RWPE2 (cell line): Measurements from ENCODE around the gene ZNF674.

Experiments used
- ATAC-seq: fragments of 200-7000 bp; cut with Tn5 transposase; 3 replicates; pipeline ENCODE4 v1.9.1; 2021; ENCODE audit warnings: low read depth
- DNase-seq: peaks from one replicate; pipeline ENCODE4 v3.0.0-alpha.2; 2020; ENCODE audit warnings: low spot score
- H3K27ac ChIP-seq: fragments of 450-650 bp; 2 replicates; pipeline ENCODE4 v1.5.1; 2017; ENCODE audit warnings: mild to moderate bottlenecking; ENCODE audit not compliant: poor library complexity, severe bottlenecking
- H3K27me3 ChIP-seq: fragments of 250-450 bp; sonication (Bioruptor Pico); 2 replicates; pipeline ENCODE4 v1.5.1; 2021; ENCODE audit warnings: mild to moderate bottlenecking, moderate library complexity; ENCODE audit not compliant: insufficient read depth, poor library complexity, severe bottlenecking
- H3K36me3 ChIP-seq: fragments of 250-450 bp; sonication (Bioruptor Pico); 2 replicates; pipeline ENCODE4 v1.5.1; 2020; ENCODE audit warnings: low read depth, mild to moderate bottlenecking, moderate library complexity
- H3K4me1 ChIP-seq: fragments of 250-450 bp; sonication (Bioruptor Pico); 2 replicates; pipeline ENCODE4 v1.5.1; 2021; ENCODE audit warnings: mild to moderate bottlenecking, moderate library complexity; ENCODE audit not compliant: insufficient read depth, poor library complexity, severe bottlenecking
- H3K4me3 ChIP-seq: fragments of 250-450 bp; sonication (Bioruptor Pico); 2 replicates; pipeline ENCODE4 v1.5.1; 2021; ENCODE audit warnings: mild to moderate bottlenecking, moderate library complexity; ENCODE audit not compliant: severe bottlenecking
- H3K9me3 ChIP-seq: fragments of 250-450 bp; sonication (Bioruptor Pico); 2 replicates; pipeline ENCODE4 v1.5.1; 2021; ENCODE audit warnings: mild to moderate bottlenecking, moderate library complexity; ENCODE audit not compliant: severe bottlenecking
- TF ChIP-seq, protein P1 (sequence below): fragments of 450-650 bp; IDR thresholded peaks from one replicate; pipeline ENCODE4 v1.5.1; 2017; ENCODE audit warnings: mild to moderate bottlenecking, moderate library complexity; ENCODE audit not compliant: poor library complexity, severe bottlenecking

The ZNF674 gene

DNA sequence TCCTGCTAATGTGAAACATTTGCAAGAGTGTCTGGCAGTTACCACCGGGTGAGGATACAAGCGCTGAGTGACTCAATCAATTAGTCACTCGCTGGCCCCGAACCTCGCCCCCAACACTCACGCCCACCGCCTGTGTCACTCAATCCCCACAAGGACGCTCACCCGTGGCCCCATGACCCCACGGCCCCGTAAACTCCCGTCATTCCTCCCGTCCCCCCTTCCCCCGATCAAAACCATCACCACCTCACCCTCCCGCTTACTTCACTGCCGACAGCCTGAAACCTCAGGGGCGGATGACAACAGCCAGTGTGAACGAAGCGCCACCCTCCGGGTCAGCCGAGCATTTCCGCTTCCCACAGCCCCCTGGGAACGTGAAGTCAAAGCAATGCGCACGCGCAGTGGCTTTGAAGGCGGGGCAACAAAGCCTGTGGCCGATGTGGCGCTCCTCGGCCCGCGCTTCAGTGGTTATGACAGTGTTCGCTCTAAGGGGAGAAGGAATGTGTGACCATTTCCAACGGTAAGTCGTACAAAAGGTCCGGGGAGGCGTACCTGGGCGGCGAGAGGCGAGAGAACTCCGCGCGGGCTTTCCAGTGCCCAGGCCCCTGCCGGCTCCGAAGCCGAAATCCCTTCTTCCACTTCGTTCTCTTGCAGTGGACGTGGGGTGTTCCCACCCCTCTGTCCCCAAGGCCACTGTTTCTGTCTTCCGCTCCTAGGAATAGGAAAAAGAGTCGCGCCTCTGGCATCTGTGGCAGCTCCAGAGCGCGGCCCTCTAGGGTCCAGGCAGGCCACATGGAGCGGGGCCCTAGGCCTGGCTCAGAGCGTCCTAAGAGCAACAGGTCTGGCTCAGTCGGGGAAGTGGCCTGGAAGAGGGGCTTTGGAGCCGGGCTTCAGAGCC, at the start of gene ZNF674:
Gene ZNF674 (minus strand): TSS at position 311 of the 895 bp plus-strand sequence. CDS start 3,334 bp downstream, outside the sequence.
- Histone ChIP-seq H3K4me1 (peaks cover 10% of the 10 kb centered on the region), H3K36me3 (peaks cover 29% of the 10 kb centered on the region), H3K27ac (peak within 1 kb of the TSS; percentile 81), H3K27me3 (no peaks in the 10 kb centered on the region), H3K4me3 (peak within 1 kb of the TSS; percentile 68), H3K9me3 (no peaks in the 10 kb centered on the region)
- DNase-seq = peak; percentile 86
- TF ChIP-seq, protein P1, sequence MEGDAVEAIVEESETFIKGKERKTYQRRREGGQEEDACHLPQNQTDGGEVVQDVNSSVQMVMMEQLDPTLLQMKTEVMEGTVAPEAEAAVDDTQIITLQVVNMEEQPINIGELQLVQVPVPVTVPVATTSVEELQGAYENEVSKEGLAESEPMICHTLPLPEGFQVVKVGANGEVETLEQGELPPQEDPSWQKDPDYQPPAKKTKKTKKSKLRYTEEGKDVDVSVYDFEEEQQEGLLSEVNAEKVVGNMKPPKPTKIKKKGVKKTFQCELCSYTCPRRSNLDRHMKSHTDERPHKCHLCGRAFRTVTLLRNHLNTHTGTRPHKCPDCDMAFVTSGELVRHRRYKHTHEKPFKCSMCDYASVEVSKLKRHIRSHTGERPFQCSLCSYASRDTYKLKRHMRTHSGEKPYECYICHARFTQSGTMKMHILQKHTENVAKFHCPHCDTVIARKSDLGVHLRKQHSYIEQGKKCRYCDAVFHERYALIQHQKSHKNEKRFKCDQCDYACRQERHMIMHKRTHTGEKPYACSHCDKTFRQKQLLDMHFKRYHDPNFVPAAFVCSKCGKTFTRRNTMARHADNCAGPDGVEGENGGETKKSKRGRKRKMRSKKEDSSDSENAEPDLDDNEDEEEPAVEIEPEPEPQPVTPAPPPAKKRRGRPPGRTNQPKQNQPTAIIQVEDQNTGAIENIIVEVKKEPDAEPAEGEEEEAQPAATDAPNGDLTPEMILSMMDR = peak; percentile 36
- peak; percentile 74 for ATAC-seq

DNA sequence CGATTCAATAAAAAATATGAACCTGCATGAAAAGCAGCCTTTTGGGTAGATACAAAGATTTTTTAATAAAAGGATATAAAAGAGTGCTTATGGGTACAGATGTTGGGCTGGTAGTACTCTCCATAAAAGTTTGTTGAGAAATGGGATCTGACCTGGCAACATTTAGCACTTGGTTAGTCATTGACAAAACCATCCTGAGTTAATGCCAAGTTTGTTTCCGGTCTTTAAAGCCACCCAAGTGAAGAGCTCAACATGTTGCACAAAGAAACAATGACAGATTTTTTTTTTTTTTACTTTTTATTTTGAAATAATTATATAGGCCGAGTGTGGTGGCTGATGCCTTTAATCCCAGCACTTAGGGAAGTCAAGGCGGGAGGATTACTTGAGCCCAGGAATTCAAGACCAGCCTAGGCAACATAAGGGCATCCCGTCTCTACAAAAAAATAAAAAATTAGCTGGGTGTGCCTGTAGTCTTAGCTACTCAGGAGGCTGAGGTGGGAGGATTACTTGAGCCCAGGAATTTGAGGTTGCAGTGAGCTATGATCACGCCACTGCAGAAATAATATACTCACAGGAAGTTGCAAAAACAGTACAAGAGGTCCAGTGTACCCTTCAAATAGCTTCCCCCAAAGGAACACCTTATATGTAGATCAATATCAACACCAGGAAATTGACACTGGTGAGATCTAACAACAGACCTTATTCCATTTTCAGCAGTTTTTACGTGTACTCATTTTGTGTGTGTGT, 44.9 kb upstream of the ZNF674 start:
- Histone ChIP-seq H3K4me3 (no peak overlapping the region), H3K9me3 (no peaks in the 10 kb centered on the region), H3K27ac (peak overlapping the region; percentile 97), H3K4me1 (peaks cover 40% of the 10 kb centered on the region), H3K36me3 (no peaks in the 10 kb centered on the region; the same call in 1 of the 2 replicates), H3K27me3 (no peaks in the 10 kb centered on the region)
- TF ChIP-seq, protein P1 = no peak
- no peak for DNase-seq
- peak; percentile 55 for ATAC-seq

DNA sequence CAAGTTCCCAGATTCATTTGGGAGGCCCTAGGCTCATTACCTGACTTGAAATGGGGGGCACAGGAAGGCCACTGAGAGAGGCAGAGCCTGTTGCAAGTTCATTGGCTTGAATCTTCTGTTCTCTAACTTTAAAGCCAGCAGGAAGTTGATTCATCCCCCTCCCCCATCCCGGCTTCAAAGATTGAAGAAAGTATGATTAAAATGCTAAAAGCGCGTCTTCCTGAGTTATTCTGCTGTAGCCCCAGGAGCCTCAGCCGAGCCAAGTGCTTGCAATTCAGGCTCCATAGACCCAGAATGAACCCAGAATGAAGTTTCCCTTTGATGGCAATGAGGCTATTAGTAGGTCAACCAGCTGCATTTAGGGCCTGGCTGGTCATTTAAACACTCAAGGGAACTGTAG, 43.0 kb upstream of the ZNF674 start:
- Histone ChIP-seq H3K36me3 (no peaks in the 10 kb centered on the region; the same call in 1 of the 2 replicates), H3K4me1 (peaks cover 53% of the 10 kb centered on the region), H3K4me3 (no peak overlapping the region), H3K9me3 (no peaks in the 10 kb centered on the region), H3K27me3 (no peaks in the 10 kb centered on the region), H3K27ac (peak overlapping the region; percentile 97)
- no peak for DNase-seq
- TF ChIP-seq, protein P1 = no peak
- ATAC-seq = peak; percentile 51; the same call in 1 of the 3 replicates

DNA sequence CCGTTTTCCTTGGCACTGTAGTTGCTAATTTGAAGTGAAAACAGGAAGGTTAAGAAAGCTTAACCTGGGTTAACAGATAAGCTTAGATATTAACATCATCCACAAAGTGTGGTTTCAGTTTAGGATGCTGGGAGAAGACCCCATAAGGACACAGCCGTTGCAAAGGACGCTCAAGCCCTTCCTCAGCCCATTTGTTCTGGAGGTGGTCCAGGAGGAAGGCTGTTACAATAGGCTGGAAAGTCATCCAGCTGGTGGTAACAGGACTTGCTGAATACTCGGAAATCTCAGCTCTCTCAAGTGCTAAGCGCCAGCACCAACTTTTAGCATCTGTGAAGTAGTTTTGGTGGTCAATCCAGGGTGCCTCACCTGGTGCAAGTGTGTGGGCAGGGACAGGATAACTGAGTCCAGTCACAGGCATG, 42.5 kb upstream of the ZNF674 start:
- DNase-seq (no peak), ATAC-seq (no peak)
- peaks cover 54% of the 10 kb centered on the region for H3K4me1 ChIP-seq
- no peaks in the 10 kb centered on the region; the same call in 1 of the 2 replicates for H3K36me3 ChIP-seq
- no peaks in the 10 kb centered on the region for H3K27me3 ChIP-seq
- no peak overlapping the region for H3K4me3 ChIP-seq
- no peaks in the 10 kb centered on the region for H3K9me3 ChIP-seq
- peak overlapping the region; percentile 97 for H3K27ac ChIP-seq
- TF ChIP-seq, protein P1 = no peak
